GM21825 (cell line): ENCODE measurements around the gene LMNB1.
"Not testable (repeated sequence)": the region's sequence is repeated elsewhere in the genome, so short reads cannot be mapped to it uniquely, and the experiment has no call there.

Experiments used
- ATAC-seq: cut with Tn5 transposase; IDR thresholded peaks from one replicate; pipeline ENCODE4 v1.9.1; 2021; ENCODE audit warnings: mild to moderate bottlenecking, moderate library complexity; ENCODE audit not compliant: unreplicated experiment

Gene LMNB1, protein sequence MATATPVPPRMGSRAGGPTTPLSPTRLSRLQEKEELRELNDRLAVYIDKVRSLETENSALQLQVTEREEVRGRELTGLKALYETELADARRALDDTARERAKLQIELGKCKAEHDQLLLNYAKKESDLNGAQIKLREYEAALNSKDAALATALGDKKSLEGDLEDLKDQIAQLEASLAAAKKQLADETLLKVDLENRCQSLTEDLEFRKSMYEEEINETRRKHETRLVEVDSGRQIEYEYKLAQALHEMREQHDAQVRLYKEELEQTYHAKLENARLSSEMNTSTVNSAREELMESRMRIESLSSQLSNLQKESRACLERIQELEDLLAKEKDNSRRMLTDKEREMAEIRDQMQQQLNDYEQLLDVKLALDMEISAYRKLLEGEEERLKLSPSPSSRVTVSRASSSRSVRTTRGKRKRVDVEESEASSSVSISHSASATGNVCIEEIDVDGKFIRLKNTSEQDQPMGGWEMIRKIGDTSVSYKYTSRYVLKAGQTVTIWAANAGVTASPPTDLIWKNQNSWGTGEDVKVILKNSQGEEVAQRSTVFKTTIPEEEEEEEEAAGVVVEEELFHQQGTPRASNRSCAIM

DNA sequence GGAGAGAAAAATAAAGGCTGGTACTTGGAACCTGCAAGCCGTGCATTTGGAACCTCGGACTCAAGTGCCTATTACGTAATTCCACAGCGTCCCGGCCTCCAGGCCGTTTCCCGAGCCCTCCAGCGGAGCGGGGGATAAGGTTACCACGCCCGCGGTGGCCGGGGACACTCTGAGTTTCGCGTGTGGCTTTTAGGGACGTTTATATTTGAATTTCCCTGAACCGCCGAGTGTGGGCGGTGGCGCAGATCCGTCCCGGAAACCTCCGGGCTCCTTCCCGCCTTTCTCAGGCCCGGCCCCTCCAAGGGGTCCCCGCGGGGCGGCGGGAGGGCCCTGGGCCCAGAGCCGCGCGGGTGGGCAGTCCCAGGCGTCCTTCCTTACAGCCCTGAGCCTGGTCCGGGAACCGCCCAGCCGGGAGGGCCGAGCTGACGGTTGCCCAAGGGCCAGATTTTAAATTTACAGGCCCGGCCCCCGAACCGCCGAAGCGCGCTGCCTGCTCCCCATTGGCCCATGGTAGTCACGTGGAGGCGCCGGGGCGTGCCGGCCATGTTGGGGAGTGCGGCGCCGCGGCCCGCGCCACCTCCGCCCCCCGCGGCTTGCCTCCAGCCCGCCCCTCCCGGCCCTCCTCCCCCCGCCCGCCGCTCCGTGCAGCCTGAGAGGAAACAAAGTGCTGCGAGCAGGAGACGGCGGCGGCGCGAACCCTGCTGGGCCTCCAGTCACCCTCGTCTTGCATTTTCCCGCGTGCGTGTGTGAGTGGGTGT, at the start of gene LMNB1:
Gene LMNB1, plus strand, starts transcription at position 638 of the 758 bp plus-strand sequence. CDS start 373 bp downstream, outside the sequence.
- peak; percentile 54 for ATAC-seq

DNA sequence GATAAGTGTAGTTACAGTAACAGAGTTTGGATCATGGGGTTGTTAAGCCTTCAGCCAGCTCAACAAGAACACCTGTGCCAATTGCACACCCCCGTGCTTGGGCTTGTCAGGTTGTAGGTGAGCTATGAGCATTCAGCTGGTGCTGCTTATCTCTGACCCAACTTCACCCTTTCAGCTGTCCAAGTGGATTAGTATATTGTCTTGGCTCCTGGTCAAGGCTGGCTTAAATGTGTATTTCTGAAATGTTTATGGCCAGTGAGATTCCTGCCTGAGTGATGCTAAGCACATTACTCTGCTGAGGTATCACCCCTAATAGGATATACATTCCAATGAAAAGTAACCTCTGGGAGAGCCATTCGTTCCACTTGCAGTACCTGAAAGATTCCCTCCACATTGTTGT, 44.2 kb upstream of the LMNB1 start:
- no peak for ATAC-seq

DNA sequence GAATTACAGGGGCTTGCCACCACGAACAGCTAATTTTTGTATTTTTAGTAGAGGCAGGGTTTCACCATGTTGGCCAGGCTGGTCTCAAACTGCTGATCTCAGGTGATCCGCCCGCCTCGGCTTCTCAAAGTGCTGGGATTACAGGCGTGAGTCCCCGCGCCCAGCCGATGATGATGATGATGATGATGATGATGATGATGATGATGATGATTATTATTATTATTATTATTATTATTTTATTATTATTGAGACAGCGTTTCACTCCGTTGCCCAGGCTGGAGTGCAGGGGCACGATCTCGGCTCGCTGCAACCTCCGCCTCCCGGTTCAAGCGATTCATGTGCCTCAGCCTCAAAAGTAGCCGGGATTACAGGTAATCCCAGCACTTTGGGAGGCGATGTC, 42.4 kb upstream of the LMNB1 start:
- not testable (repeated sequence) for ATAC-seq

DNA sequence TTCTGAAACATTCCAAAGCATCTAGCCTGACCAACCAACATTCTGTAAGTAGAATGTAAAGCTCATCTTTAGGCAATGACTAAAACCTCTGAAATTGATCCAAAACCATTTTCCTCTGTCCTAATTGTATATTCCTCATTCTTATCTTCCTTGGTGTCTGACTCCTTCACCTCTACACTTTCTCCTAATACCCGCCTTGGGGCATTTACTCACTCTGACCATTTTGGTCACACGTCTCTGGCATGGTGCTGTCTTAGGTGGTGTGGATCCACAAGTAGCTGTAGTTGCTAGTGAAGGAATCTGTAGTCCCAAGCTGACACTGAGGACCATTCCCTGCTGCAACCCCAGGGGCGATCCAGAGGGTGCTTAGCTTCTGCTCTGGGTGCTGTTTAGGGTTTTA, 40.8 kb upstream of the LMNB1 start:
- ATAC-seq: no peak

DNA sequence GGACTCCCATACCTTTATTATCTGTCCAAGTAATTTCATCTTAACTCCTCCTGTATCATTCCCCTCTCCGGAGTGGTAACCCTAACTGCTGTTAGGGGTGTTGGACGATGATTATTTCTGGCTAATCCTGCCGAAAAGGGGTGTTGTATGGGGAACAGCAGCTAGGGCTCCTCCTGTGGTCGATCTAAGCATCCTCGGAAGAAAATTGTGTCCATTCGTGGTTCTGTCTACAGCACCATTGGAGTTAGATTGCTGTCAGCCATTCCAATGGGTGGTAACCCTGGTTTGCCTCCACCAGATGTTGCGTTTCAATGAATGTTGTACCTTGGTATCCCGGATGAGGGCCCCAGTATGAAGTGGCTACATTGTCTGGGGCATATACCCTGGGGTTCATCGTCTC, 35.6 kb upstream of the LMNB1 start:
- ATAC-seq: no peak

DNA sequence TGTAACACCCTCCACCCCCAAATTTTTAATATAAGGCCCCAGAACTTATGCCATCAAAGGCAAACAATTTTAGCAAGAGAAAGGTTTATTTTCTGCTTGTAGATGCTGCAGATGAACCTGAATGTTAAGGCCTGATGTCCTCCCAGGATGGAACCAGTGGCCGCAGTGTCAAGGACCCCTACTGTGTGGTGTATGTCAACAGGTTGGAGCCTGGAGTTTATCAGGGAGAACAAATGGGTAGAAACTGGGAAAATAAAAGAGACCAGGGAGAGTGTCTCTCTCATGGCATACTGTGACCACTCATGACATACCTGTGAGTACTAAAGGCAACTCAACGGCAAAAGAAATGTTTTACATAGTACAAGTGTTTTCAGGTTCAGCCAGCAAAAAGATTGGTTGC, 34.5 kb upstream of the LMNB1 start:
- no peak for ATAC-seq

DNA sequence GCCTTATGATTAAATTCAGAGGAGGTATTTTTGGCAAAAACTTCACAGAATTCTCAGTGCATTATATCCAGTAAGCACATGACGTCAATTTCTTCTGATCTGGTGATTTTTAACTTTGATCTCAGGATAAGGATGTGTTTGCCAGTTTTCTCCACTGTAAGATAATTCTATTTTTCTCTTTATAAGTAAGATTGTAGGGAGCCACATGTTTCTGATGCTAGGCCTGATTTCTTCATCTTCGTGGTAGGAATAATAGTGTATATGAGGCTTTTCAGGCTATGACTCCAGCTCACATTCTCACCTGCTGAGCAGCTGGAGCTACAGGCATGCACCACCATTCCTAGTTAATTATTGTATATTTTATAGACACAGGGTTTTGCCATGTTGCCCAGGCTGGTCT, 32.1 kb upstream of the LMNB1 start:
- ATAC-seq: no peak

DNA sequence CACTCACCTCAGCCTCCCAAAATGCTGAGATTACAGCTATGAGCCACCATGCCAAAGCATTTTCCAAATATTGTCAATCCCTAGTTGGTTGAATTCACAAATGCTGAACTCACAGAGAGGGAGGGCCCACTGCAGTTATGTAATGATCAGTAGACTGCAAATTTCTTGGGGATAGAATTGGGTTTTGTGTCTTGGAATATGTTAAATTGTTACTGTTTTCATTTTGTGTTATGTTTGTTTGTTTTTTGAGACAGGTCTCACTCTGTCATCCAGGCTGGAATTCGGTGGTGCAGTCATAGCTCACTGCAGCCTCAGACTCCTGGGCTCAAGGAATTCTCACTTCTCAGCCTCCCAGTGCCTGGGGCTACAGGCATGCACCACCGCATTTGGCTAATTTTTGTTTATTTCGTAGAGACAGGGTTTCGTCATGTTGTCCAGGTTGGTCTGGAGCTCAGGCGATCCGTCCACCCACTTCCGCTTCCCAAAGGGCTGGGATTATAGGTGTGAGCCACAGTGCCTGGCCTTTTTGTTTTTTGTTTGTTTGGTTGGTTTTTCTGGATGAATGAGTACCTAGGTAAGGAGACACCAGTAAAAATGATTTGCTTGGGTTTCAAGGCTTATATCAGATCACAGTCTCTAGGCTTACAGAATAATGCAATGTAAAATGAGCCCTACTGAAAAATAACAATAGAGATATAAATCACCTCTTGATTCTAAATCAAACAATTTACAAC, 31.5 kb upstream of the LMNB1 start:
- ATAC-seq: no peak

DNA sequence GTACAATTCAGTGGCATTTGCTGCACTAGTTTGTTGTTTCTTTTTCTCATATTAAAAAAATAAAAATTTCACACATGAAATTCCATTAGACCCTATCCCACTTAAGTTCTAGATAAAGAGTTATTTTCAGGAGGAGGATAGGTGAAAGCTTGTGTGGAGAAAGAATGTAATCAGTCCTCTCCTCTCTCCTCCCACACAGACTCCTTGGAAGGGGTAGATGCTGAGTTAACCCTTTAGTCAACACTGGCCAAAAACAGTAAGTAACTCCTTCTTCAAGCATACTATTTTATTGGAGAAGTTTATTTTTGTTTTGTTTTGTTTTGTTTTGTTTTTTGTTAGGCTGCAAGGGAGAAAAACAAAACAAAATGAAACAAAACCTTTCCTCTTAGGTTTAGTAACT, 30.6 kb upstream of the LMNB1 start:
- no peak for ATAC-seq

DNA sequence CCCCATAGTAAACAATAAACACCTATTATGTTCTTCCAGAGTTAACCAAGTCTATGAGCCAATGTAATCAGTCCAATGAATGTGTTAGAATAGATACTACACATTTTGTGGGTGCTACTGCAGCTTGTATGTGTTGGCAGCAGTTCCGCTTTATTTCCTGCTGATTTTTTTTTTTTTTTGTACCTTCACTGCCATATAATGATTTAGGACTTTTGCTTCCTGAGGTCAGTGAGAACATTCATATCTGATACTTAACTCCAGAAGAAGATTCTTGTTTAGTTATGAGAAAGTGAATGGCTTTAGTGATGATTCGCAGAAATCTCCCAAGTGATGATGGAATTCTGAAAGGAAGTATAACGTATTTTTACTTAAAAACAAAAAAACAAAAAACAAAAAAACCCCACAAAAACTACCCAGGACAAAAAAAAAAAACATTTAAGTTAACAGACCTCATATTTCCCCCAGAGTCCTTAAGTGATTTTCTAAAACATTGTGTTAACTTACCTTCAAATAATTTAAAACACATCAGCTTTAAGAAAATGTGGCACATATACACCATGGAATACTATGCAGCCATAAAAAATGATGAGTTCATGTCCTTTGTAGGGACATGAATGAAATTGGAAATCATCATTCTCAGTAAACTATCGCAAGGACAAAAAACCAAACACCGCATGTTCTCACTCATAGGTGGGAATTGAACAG, 24.7 kb upstream of the LMNB1 start:
- ATAC-seq: no peak

DNA sequence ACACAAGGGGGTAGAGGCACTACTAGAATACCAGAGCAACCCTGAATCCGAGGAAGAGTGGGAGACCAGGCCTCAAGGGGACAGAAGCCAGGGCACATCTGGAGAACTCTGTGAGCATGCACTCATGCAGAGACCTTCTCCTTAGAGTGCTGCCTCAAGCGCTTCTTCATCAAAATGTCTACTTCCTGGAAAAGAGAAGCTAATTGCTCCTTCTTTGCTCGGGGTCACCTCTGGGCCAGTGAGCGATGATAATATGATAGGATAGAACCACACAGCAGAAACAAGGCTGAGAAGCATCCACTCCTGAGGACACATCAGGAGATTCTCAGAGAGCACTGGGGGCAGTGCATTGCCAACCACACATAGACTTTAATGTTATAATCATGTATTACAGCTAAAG, 23.7 kb upstream of the LMNB1 start:
- no peak for ATAC-seq

DNA sequence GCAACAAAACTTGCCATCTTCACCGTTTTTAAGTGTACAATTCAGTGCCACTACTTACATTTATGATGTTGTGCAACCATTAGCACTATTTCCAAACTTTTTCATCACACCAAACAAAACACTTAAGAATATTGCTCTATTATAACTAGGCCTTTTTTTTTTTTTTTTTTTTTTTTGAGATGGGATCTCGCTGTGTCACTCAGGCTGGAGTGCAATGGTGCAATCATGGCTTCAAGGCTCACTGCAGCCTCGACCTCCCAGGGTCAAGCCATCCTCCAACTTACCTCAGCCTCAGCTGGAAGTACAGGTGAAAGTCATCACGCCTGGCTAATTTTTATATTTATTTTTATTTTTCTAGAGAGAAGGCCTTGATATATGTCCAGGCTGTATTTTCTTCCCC, 22.3 kb upstream of the LMNB1 start:
- no peak for ATAC-seq

DNA sequence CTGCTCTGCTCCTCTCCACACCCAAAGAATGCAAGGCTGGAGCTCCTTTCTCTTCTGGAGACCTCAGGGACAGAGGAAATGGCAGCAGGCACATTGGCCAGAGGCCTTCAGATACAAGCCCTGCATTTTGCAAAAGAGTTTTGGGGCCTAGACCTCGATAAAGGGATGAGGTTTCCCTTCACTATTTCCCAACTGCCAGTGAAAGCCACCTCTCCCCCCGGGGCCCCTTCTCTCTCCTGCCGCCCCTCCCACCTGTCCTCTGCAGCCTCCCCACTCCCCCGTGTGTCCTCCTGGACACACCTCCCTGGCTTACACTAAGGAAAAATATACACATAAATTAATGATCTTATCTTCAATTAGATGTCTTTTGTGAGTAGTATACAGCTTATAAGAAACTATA, 21.3 kb upstream of the LMNB1 start:
- ATAC-seq: no peak

DNA sequence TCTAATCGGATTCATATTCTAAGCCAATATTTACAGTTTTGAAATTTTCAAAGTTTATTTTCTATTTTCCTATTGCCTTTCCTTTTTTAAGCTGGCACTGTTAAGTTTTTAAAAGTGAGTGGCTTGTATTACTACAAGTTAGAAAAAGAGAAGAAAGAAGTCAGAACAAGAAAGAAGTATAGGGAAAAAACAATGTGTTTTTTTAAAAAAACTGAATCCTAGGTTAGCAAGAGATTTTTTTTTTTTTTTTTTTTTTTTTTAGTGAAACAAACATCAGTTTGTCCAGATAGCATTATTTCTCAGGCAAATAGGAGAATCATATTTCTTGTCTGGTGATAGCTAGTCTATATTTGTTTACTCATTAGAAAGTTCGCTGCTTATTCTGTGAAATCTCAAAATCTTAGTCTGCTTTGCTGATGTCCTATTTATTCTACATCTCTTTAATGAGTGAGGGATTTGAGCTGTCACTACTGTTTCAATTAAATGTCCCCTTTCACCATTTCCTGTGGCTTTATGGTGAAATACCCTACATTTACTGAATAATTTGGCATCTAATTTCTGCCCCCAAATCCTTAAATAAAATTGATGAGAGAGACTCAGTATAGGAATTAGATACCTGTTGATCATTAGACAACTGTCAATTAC, 19.1 kb upstream of the LMNB1 start:
- no peak for ATAC-seq

DNA sequence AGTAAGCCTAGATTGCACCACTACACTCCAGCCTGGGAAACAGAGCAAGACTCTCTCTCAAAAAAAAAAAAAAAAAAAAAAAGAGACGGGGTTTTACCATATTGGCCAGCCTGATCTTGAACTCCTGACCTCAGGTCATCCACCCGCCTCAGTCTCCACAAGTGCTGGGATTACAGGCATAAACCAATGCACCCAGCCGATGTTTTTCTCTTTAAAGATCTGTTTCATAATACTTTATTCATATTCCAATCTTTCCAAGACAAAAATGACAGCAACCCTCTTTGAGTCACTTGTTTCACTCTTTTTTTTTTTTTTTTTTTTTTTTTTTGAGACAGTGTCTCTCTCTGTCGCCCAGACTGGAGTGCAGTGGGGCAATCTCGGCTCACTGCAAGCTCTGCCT, 13.6 kb upstream of the LMNB1 start:
- no peak for ATAC-seq

DNA sequence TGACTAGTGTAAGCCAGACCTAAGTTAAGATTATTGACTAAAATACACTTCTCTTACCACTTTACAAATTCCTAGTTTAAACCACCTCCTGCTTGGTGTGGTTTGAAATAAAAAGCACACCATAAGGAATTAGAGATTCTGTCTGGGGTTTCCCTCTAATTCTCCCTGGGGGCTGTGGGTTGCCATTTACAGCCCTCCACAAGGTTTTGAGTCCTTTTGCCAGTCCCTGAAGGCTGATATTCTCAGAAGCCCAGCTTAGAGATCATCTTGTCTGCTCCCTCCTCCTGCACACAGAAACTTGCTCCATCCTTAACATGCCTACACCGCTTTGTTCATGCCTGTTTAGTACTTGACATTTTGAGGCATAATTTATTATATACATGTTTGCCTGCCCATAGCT, 7.2 kb upstream of the LMNB1 start:
- no peak for ATAC-seq

DNA sequence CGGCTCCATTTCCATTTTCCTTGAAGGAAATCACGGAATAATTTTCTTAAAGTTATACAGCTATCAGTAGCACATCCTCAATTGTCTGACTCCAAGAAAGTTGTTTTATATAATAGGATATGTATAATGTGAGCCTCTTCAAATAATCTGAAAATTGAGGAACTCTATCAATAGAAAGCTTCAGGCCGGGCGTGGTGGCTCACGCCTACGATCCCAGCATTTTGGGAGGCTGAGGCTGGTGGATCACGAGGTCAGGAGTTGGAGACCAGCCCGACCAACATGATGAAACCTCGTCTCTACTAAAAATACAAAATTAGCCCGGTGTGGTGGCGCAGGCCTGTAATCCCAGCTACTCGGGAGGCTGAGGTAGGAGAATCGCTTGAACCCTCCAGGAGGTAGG, 3.4 kb upstream of the LMNB1 start:
- ATAC-seq: not testable (repeated sequence)

DNA sequence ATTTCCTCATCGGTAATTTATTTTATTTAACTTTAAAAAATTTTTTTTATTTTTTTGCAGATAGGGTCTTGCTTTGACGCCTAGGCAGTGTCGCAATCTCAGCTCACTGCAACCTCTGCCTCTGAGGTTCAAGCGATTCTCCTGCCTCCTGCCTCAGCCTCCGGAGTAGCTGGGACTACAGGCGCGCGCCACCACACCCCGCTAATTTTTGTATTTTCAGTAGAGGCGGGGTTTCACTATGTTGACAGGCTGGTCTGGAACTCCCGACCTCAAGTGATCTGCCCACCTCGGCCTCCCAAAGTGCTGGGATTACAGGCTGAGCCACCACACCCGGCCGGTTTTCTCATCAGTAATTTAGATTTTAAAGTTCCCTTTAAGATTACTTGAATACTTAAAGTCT, 2.3 kb upstream of the LMNB1 start:
- ATAC-seq: not testable (repeated sequence)

DNA sequence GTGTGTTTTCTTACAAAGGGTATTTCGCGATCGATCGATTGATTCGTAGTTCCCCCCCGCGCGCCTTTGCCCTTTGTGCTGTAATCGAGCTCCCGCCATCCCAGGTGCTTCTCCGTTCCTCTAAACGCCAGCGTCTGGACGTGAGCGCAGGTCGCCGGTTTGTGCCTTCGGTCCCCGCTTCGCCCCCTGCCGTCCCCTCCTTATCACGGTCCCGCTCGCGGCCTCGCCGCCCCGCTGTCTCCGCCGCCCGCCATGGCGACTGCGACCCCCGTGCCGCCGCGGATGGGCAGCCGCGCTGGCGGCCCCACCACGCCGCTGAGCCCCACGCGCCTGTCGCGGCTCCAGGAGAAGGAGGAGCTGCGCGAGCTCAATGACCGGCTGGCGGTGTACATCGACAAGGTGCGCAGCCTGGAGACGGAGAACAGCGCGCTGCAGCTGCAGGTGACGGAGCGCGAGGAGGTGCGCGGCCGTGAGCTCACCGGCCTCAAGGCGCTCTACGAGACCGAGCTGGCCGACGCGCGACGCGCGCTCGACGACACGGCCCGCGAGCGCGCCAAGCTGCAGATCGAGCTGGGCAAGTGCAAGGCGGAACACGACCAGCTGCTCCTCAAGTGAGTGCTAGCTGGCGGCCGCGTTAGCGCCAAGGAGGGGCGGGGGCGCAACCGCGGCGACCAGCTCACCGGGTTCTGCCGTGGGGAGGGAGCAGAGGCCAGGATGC, 480 bp downstream of the LMNB1 start:
- ATAC-seq: peak; percentile 13
